ENCODE data around the gene LAMA5. TPM values are rescaled to one million over a fixed set of nuclear protein-coding genes. Genes with fewer than 3 reads are reported as not detected.
A peak's percentile ranks its signal among the peaks of the same experiment; 100 is the strongest.

LAMA5 gene
- total RNA-seq, 3 donors from 2014 or later, result 16.6 to 114 (median 53.3) TPM

DNA sequence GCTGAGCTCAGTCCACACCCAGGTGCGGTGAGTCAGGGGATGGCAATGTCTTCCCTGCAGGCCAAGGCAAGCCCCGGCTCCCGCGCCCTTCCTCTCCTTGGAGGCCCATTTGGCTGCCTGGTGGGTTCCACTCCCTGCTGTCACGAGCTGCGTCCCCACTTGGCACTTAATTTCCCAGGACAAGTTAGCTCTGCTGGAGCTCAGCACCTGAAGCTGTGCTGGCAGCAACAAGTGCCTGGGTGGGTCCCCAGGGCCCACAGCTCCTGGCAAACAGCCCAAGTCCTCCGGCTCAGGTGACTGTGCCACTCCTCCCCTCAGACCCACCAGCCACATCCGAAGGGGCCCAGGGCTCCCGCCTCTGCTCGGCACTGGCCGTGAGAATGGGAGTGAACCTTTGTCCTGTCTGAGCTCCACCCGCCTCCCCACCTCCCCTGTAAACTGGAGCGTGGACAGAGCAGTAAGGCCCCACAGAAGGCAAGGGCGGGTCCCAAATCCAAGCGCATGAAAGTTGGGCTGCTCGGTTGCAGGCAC, 16.9 kb downstream of the LAMA5 start:
- Histone ChIP-seq H3K4me3 (no peak overlapping the region), H3K27me3 (no peaks in the 10 kb centered on the region), H3K36me3 (no peaks in the 10 kb centered on the region), H3K27ac (peak overlapping the region; percentile 50 to 63), H3K9me3 (no peaks in the 10 kb centered on the region), H3K4me1 (peaks cover 6 to 12% of the 10 kb centered on the region in 2 donors)
- TF ChIP-seq POLR2A (IDR thresholded peaks at IDR 0.05), result no peak
- peak in 1 of 3 donors; percentile 17 for TF ChIP-seq POLR2AphosphoS5 (IDR thresholded peaks at IDR 0.05)
- intact Hi-C loops (cut with DNase I; ENCODE audit: low total_unique reads), result no loop called here
- peak in 1 of 2 donors; percentile 82 for DNase-seq (ENCODE audit: low spot score in 2 of 2)

DNA sequence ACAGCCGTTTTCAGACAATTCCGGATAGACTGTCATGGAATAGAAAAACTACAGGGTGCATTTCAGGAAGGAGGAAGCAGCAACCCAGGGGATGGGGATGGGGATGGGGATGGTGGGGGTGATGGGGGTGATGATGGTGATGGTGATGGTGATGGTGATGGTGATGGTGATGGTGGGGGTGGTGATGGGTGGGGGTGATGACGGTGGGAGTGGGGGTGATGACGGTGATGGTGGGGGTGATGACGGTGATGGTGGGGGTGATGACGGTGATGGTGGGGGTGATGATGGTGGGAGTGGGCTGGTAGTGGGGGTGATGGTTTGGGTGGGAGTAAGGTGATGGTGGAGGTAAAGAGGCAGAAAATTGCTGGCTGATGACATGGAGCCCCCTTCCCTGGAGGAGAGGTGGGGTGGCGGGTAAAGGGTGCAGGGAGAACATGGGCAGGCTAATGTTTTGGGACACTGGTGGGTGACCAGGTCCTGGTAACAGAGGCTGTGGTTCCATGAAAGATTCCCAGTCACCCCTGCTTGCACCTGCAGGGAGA, 17.5 kb downstream of the LAMA5 start:
- intact Hi-C loops (cut with DNase I; ENCODE audit: low total_unique reads), result no loop called here
- TF ChIP-seq POLR2AphosphoS5 (IDR thresholded peaks at IDR 0.05) (no peak), POLR2A (IDR thresholded peaks at IDR 0.05) (no peak)
- TF ChIP-seq, protein P1, sequence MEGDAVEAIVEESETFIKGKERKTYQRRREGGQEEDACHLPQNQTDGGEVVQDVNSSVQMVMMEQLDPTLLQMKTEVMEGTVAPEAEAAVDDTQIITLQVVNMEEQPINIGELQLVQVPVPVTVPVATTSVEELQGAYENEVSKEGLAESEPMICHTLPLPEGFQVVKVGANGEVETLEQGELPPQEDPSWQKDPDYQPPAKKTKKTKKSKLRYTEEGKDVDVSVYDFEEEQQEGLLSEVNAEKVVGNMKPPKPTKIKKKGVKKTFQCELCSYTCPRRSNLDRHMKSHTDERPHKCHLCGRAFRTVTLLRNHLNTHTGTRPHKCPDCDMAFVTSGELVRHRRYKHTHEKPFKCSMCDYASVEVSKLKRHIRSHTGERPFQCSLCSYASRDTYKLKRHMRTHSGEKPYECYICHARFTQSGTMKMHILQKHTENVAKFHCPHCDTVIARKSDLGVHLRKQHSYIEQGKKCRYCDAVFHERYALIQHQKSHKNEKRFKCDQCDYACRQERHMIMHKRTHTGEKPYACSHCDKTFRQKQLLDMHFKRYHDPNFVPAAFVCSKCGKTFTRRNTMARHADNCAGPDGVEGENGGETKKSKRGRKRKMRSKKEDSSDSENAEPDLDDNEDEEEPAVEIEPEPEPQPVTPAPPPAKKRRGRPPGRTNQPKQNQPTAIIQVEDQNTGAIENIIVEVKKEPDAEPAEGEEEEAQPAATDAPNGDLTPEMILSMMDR (IDR thresholded peaks at IDR 0.05), result no peak
- H3K4me3 ChIP-seq, result no peak overlapping the region
- H3K27me3 ChIP-seq, result no peaks in the 10 kb centered on the region
- no peaks in the 10 kb centered on the region for H3K9me3 ChIP-seq
- DNase-seq (ENCODE audit: low spot score in 2 of 2), result no peak
- peak overlapping the region; percentile 50 to 63 for H3K27ac ChIP-seq
- H3K36me3 ChIP-seq, result no peaks in the 10 kb centered on the region
- peaks cover 1 to 8% of the 10 kb centered on the region in 2 donors for H3K4me1 ChIP-seq

DNA sequence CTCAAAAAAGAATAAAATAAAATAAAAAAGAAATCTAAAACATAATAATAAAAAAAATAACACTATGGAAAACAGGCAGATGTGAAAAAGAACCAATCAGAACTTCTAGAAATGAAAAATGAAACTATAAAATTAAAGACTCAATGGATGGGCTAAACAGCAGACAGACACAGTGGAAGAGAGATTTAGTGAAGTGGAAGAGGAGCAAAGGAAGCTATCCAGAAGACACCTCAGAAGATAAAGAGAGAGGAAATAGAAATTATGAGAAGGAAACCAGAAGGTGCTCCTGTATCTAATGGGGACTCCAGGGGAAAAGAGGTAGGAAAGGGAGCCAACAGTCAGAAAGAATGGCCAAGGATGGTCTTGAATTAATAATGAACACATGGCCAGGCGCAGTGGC, 18.5 kb downstream of the LAMA5 start:
- DNase-seq (ENCODE audit: low spot score in 2 of 2), result no peak
- peaks cover 0 to 5% of the 10 kb centered on the region in 2 donors for H3K4me1 ChIP-seq
- H3K4me3 ChIP-seq, result no peak overlapping the region
- H3K27ac ChIP-seq, result no peak overlapping the region
- H3K27me3 ChIP-seq, result no peaks in the 10 kb centered on the region
- no peaks in the 10 kb centered on the region for H3K36me3 ChIP-seq
- intact Hi-C loops (cut with DNase I; ENCODE audit: low total_unique reads), result no loop called here
- TF ChIP-seq POLR2A (IDR thresholded peaks at IDR 0.05), result no peak
- TF ChIP-seq, protein P1 (IDR thresholded peaks at IDR 0.05), result no peak
- no peak for TF ChIP-seq POLR2AphosphoS5 (IDR thresholded peaks at IDR 0.05)
- no peaks in the 10 kb centered on the region for H3K9me3 ChIP-seq

DNA sequence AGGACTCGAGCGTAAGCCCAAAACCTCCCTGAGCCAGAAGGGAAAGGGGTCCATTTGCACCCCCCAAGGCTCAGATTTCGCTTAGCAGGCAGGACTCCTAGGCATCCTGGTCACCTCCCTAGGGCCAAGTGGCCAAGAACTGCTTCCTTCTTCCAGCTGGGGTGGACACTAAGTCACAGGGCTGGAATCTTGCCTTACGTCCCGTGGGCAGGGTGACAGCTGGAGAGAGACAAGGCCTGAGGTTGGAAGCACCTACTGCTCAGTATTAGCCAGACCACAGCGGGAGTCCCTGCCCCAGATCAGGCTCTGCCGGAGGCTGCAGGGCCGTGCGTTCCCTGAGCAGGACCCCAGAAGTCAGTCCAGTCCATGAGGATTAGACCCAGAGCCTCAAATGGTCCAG, 19.7 kb downstream of the LAMA5 start:
- TF ChIP-seq POLR2AphosphoS5 (IDR thresholded peaks at IDR 0.05), result no peak
- TF ChIP-seq, protein P1 (IDR thresholded peaks at IDR 0.05), result no peak
- no peak for TF ChIP-seq POLR2A (IDR thresholded peaks at IDR 0.05)
- intact Hi-C loops (cut with DNase I; ENCODE audit: low total_unique reads), result no loop called here
- Histone ChIP-seq H3K36me3 (no peaks in the 10 kb centered on the region), H3K9me3 (no peaks in the 10 kb centered on the region), H3K4me1 (no peaks in the 10 kb centered on the region), H3K27me3 (no peaks in the 10 kb centered on the region), H3K4me3 (no peak overlapping the region), H3K27ac (no peak overlapping the region)
- no peak for DNase-seq (ENCODE audit: low spot score in 2 of 2)

DNA sequence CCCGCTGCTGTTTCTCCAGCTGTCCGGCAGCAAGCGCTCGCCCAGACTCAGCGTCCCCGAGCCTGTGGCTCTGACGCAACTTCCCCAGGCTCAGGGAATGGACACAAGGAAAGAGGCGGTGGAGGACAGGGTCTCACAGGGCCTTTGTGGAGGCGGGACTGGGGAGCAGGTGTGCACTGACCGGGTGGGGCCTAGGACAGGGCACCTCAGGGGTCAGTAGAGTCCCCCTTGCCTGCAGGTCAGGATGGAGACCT, 20.0 kb downstream of the LAMA5 start:
- TF ChIP-seq POLR2AphosphoS5 (IDR thresholded peaks at IDR 0.05), result no peak
- TF ChIP-seq, protein P1 (IDR thresholded peaks at IDR 0.05), result no peak
- no peak for TF ChIP-seq POLR2A (IDR thresholded peaks at IDR 0.05)
- no peaks in the 10 kb centered on the region for H3K36me3 ChIP-seq

More for the DNA sequence above, 20.0 kb downstream of the LAMA5 start:
- Histone ChIP-seq H3K27me3 (no peaks in the 10 kb centered on the region), H3K4me1 (no peaks in the 10 kb centered on the region), H3K27ac (no peak overlapping the region), H3K4me3 (no peak overlapping the region), H3K9me3 (no peaks in the 10 kb centered on the region)
- intact Hi-C loops (cut with DNase I; ENCODE audit: low total_unique reads), result no loop called here
- no peak for DNase-seq (ENCODE audit: low spot score in 2 of 2)

Measured in breast epithelium (tissue), 4 donors.